ENCODE measurements around the gene PAPSS2.

DNA sequence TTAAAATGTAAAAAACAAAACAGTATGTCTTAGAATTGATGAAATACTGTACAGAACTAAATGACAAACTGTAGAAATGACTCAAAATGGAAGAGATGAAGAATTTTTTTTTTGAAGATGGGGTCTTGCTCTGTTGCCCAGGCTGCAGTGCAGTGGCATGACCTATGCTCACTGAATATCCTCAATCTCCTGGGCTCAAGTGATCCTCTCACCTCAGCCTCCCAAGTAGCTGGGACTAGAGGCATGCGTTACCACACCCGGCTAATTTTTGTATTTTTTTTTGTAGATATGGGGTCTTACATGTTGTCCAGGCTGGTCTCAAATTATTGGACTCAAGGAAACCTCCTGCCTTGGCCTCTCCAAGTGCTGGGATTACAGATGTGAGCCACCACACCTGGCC is 121.9 kb downstream of the PAPSS2 start:
- TF ChIP-seq CTCF (IDR thresholded peaks at IDR 0.05) (no peak), EP300 (IDR thresholded peaks at IDR 0.05) (no peak)
